GM12892 (cell line): ENCODE data around the gene SYTL2.

ENCODE experiments used
- POLR2A ChIP-seq: IDR thresholded peaks from 2 replicates; pipeline ENCODE4 v1.6.1; 2011; ENCODE audit warnings: low read depth, low read length, control low read depth
- POLR2AphosphoS5 ChIP-seq: IDR thresholded peaks from 2 replicates; pipeline ENCODE4 v1.6.1; 2011; ENCODE audit warnings: low read depth, low read length, control low read depth
- TAF1 ChIP-seq: IDR thresholded peaks from 2 replicates; pipeline ENCODE4 v1.6.1; 2011; ENCODE audit warnings: low read depth, mild to moderate bottlenecking, control low read depth, low read length, borderline replicate concordance

DNA sequence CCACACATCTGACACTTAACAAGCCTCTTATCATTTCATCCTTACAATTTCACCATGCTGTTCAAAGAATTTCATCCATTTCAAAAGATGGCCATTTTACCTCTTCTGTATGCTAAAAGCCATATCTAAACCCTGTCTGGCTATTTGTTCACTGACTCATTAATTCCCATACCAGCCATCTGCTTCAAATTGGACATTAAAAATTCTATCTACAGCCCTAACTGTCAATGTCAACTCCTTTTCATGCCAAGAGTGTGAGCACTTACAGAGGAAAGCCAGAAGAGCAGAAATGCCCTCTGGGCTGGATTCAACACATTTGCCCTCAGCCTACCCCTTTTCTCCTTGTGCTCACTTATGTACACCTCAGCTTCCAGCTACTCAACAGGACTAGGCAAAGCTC lies 59.2 kb downstream of the SYTL2 start:
- TF ChIP-seq POLR2A (no peak), POLR2AphosphoS5 (no peak), TAF1 (no peak)
